Measurements from ENCODE around the gene ST3GAL6.

The ST3GAL6 gene, protein sequence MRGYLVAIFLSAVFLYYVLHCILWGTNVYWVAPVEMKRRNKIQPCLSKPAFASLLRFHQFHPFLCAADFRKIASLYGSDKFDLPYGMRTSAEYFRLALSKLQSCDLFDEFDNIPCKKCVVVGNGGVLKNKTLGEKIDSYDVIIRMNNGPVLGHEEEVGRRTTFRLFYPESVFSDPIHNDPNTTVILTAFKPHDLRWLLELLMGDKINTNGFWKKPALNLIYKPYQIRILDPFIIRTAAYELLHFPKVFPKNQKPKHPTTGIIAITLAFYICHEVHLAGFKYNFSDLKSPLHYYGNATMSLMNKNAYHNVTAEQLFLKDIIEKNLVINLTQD

DNA sequence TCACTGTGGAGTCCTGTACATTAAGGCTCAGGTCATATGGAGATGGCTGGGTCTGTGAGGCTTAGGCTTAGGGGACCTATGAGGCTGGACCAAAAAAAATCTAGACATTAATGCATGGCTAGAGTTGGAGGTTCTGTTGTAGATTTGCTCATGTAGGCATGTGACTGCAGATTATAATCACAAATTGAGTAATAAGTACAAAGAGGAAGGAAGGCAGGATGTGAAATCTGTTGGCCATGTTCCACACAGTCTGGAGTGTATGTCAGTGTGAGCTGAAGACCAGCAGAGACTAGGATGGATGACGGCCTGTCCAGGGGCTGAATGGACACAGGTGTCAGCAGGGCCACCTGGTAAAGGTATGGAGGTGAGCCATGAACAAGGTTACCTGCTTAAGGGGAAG, at the start of gene ST3GAL6:
TSS of gene ST3GAL6 (plus strand) at position 265 of the 400 bp plus-strand sequence. CDS start 5,101 bp downstream, outside the sequence.
- H3K4me3 Mint-ChIP-seq = no peak within 1 kb of the TSS
- no peaks in the 10 kb centered on the region for H3K36me3 Mint-ChIP-seq
- H3K4me1 Mint-ChIP-seq = peaks cover 6% of the 10 kb centered on the region
- no peak within 1 kb of the TSS for H3K27ac Mint-ChIP-seq
- H3K9me3 Mint-ChIP-seq = no peaks in the 10 kb centered on the region
- ATAC-seq = peak; percentile 27
- peaks cover 10% of the 10 kb centered on the region for H3K27me3 Mint-ChIP-seq

DNA sequence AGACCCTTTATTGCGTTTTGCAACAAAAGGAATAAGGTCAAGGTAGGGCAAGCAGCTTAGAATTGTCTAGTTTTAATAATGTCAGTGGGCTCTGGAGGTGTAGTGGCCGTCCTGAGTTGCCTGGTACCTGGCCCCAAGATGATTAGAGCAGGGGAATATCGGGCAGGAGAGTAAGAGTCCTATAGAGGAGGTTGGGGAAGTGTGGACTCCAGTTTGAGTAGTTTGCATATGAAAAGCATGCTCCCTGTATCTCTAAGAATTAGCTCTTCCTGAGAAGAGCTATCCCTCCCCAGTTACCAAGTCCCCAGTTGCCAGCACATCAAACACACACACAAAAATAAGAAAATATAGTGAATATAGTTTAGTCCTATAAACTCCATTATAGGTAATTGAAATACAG, 49.2 kb upstream of the ST3GAL6 start:
- Mint-ChIP-seq H3K27me3 (no peaks in the 10 kb centered on the region), H3K27ac (no peak overlapping the region), H3K9me3 (peaks cover 3% of the 10 kb centered on the region), H3K36me3 (no peaks in the 10 kb centered on the region), H3K4me1 (peaks cover 5% of the 10 kb centered on the region), H3K4me3 (no peak overlapping the region)
- ATAC-seq = no peak

DNA sequence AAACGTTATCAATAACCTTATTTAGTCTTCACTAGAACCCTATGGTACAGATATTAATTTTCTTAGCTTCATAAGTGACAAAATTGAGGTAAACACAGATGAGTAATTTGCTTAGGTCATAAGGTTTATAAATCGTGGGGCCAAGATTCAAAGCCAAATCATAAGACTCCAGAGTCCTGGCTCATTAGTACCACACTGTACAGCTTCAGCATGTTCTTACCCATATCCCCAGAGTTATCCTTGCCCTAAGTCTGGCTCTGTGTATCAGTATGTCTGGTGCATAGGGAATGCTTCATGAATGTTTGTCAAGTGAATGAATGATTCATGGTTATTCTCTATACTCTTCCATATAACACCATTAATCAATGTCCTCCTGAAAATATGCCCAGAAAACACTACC, 45.6 kb upstream of the ST3GAL6 start:
- no peaks in the 10 kb centered on the region for H3K4me1 Mint-ChIP-seq
- H3K27ac Mint-ChIP-seq = no peak overlapping the region
- no peak overlapping the region for H3K4me3 Mint-ChIP-seq
- H3K9me3 Mint-ChIP-seq = peaks cover 3% of the 10 kb centered on the region
- H3K27me3 Mint-ChIP-seq = no peaks in the 10 kb centered on the region
- no peak for ATAC-seq
- H3K36me3 Mint-ChIP-seq = no peaks in the 10 kb centered on the region

DNA sequence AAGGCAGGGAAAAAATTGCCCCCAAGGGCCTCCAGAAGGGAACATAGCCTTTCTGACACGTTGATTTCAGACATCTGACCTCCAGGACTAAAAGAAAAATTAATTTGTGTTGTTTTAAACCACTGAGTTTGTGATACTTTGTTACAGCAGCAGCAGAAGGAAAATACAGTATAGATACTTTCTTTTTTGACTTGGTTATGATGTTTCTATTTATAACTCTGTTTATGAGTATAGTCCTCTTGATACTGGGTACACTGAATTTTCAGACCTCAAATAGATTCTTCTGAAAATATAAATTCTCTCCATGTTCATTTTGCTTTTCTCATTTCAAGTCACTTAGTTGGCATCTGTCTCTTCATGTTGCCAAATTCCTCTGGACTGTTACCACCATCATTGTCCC, 44.4 kb upstream of the ST3GAL6 start:
- ATAC-seq = no peak

DNA sequence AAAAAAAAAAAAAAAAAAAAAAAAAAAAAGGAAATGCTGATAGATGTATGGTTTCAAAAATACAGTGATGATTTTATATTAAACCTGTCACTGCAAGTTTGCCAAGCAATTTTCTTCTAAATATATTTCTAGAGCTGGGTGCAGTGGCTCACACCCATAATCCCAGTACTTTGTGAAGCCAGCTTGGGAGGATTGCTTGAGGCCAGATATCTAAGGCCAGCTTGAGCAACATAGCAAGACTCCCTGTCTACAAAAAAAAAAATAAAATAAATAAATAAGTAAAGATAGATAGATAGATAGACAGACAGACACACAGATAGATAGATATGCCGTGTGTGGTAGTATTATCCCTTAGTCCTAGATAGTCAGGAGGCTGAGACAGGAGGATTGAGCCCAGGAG, 41.4 kb upstream of the ST3GAL6 start:
- no peak for ATAC-seq
- H3K4me1 Mint-ChIP-seq = no peaks in the 10 kb centered on the region
- H3K36me3 Mint-ChIP-seq = no peaks in the 10 kb centered on the region
- no peak overlapping the region for H3K27ac Mint-ChIP-seq
- no peak overlapping the region for H3K4me3 Mint-ChIP-seq
- peaks cover 12% of the 10 kb centered on the region for H3K27me3 Mint-ChIP-seq
- H3K9me3 Mint-ChIP-seq = peaks cover 3% of the 10 kb centered on the region

More for the DNA sequence above, 44.4 kb upstream of the ST3GAL6 start:
- Mint-ChIP-seq H3K9me3 (peaks cover 3% of the 10 kb centered on the region), H3K36me3 (no peaks in the 10 kb centered on the region), H3K27me3 (peaks cover 9% of the 10 kb centered on the region), H3K4me3 (no peak overlapping the region), H3K4me1 (no peaks in the 10 kb centered on the region), H3K27ac (no peak overlapping the region)

DNA sequence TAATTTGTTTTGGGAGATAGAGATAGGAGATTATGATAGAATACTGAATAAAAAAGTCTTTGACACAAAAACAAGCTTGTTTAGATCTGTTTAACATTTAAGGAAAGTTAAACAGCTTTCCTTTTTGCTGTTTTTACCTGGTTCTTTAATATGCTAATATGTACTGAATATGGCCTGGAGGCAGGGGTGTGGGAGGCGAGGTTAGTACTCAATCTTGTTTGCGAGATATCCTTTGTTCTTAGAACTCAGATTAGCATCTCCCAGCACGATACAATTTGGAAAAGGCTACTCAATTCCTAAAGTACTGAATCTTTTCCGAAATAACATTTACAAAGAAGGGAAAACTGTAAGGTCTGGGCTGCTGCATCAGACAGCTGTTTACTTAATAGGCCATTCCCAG, 40.8 kb upstream of the ST3GAL6 start:
- Mint-ChIP-seq H3K9me3 (peaks cover under 1% of the 10 kb centered on the region), H3K27ac (no peak overlapping the region)
- no peak for ATAC-seq

DNA sequence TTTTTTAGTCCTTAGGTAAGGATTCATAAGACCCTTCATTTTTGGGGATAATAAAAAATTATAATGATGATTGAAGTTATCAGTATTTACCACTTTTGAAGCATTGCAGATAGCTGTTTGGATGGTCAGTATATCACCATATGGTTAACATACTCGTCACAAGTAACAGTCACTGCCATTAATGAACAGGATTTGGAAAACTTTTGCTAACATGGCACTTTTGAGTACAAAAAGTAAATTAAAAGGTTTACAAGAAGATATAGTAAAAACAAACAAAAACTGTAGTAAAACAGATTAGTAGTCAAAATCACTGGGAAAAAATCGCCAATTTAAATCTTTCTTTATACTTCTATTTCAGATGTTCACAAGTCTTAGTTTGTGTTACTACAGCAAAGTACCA, 37.8 kb upstream of the ST3GAL6 start:
- Mint-ChIP-seq H3K27me3 (peaks cover 13% of the 10 kb centered on the region), H3K9me3 (no peaks in the 10 kb centered on the region), H3K27ac (no peak overlapping the region), H3K4me3 (no peak overlapping the region), H3K4me1 (no peaks in the 10 kb centered on the region), H3K36me3 (no peaks in the 10 kb centered on the region)
- no peak for ATAC-seq

More for the DNA sequence above, 40.8 kb upstream of the ST3GAL6 start:
- Mint-ChIP-seq H3K27me3 (peaks cover 12% of the 10 kb centered on the region), H3K36me3 (no peaks in the 10 kb centered on the region), H3K4me1 (no peaks in the 10 kb centered on the region), H3K4me3 (no peak overlapping the region)

DNA sequence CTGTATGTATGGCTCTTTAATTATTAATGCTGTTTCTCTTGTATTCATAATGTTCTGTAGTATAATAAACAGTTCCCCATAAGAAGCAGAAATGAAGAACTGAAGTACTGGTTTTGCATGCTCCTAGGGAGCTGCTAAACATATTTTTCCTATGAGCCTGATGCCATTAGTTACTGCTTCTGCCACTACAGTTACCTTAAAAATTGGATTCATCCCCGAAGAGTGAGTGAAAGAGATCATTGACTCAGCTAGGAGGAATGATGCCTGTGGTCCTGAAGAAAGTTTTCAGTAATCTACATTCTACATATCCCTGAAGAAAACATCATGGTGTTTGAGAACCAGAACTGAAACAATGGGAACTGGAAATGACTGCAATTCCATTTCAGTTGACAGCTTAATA, 37.1 kb upstream of the ST3GAL6 start:
- H3K4me1 Mint-ChIP-seq = no peaks in the 10 kb centered on the region
- H3K27me3 Mint-ChIP-seq = peaks cover 20% of the 10 kb centered on the region
- no peak overlapping the region for H3K27ac Mint-ChIP-seq
- no peak for ATAC-seq
- no peaks in the 10 kb centered on the region for H3K36me3 Mint-ChIP-seq
- no peaks in the 10 kb centered on the region for H3K9me3 Mint-ChIP-seq
- no peak overlapping the region for H3K4me3 Mint-ChIP-seq

DNA sequence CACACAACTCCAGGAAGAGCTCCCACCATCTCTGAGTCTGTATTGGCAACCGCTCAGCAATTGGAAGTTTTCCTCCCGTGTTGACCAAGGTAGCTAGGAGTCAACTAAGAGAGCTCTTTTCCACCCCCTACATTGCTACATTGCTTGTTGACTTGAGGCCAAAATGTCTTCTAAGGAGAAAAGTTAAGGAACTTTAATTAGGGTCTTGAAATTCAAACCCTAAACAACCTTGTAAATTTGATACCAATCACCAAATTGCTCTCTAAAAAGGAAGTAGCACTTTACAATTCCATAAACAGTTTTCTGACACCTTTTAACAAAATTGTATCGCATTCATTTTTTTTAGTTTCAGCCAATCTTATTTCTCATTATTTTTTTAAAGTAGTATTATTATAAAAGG, 35.5 kb upstream of the ST3GAL6 start:
- Mint-ChIP-seq H3K36me3 (no peaks in the 10 kb centered on the region), H3K4me3 (no peak overlapping the region), H3K4me1 (no peaks in the 10 kb centered on the region), H3K9me3 (no peaks in the 10 kb centered on the region), H3K27me3 (peaks cover 28% of the 10 kb centered on the region), H3K27ac (no peak overlapping the region)
- ATAC-seq = no peak

DNA sequence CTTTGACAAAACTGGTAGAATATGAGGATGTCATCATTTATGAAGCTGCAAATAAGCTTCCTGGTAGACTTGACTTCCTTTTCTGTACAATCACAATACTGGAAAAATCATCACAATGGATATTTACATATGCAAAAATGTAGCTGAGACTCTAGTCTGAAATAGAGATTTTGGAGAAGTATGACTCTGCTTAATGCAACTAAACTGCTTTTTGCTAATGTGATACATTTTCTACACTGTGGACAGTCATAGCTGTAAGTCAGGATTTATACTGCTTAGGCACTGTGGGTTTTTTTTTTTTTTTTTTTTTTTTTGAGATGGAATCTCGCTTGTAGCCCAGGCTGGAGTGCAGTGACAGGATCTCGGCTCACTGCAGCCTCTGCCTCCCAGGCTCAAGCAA, 34.5 kb upstream of the ST3GAL6 start:
- no peaks in the 10 kb centered on the region for H3K9me3 Mint-ChIP-seq
- H3K36me3 Mint-ChIP-seq = no peaks in the 10 kb centered on the region
- H3K4me1 Mint-ChIP-seq = peaks cover 8% of the 10 kb centered on the region
- no peak overlapping the region for H3K4me3 Mint-ChIP-seq
- H3K27ac Mint-ChIP-seq = no peak overlapping the region
- ATAC-seq = no peak
- H3K27me3 Mint-ChIP-seq = peaks cover 30% of the 10 kb centered on the region

DNA sequence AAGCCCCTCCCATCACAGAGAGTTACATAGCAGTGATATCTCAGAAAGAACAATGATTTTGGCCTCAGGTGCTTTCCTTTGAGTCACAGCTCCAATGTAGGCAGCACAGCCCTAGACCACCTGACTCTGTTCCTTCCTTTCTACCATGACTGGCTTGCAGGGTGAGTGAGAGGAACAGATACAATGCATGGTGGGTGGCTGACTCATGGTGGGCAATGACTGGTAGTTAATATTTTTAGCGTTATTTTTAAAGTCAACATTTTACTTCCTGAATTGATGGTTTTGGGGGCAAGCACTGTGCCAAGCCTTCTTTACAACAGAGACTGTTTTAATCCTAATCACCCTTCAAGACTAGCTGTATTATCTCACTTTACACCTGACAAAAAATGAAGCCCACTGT, 32.8 kb upstream of the ST3GAL6 start:
- Mint-ChIP-seq H3K4me3 (no peak overlapping the region), H3K27me3 (peaks cover 43% of the 10 kb centered on the region), H3K4me1 (peaks cover 11% of the 10 kb centered on the region), H3K36me3 (no peaks in the 10 kb centered on the region), H3K27ac (no peak overlapping the region), H3K9me3 (no peaks in the 10 kb centered on the region)
- peak; percentile 64 for ATAC-seq

DNA sequence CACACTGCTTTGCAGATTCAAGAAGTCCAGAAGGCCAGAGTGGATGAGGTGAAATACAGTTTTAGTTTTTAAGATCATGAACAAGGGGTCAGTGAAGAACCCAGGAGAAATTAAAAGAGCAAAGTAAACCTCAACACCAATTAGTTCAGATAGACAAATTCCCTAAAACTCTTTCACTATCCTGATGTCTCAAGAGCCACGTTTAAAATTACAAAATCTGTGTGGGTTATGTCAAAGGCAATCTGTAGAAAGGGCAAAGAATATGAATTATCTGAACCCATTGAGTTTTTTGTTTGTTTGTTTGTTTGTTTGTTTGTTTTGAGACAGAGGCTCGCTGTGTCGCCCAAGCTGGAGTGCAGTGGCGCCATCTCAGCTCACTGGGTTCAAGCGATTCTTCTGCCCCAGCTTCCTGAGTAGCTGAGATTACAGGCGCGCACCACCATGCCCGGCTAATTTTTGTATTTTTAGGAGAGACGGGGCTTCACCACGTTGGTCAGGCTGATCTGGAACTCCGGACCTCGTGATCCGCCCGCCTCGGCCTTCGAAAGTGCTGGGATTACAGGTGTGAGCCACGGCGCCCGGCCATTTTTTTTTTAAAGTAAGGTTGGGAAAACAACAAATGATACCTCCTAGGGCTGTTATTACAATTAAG, 32.1 kb upstream of the ST3GAL6 start:
- peaks cover 11% of the 10 kb centered on the region for H3K4me1 Mint-ChIP-seq
- no peak overlapping the region for H3K4me3 Mint-ChIP-seq
- H3K27me3 Mint-ChIP-seq = peaks cover 46% of the 10 kb centered on the region
- H3K9me3 Mint-ChIP-seq = no peaks in the 10 kb centered on the region
- H3K36me3 Mint-ChIP-seq = no peaks in the 10 kb centered on the region
- no peak overlapping the region for H3K27ac Mint-ChIP-seq
- no peak for ATAC-seq

DNA sequence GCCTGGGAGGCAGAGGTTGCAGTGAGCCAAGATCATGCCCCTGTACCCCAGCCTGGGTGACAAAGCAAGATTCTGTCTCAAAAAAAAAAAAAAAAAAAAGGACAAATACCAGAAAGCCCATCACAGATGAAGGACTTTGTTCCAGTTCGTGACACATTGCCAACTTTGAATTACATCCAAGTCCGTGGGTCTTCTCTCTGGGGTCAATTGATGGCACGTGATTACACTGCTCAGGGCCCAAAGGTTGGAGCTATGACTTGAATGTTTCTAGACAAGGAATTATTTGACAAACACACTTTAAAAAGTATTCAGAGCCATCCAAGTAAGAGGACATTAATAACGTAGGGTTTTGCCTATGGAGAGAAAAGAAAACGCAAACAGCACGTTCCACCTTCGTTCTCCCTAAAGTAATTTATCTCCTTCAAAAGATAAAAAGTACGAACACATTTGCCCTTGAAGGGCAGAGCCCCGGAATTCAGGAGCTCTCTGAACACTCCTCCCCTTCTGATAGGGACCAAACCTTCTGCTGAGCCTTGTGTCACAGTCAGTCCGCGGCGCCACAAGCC, 31.3 kb upstream of the ST3GAL6 start:
- Mint-ChIP-seq H3K36me3 (no peaks in the 10 kb centered on the region), H3K9me3 (no peaks in the 10 kb centered on the region), H3K4me1 (peaks cover 11% of the 10 kb centered on the region), H3K27ac (no peak overlapping the region), H3K27me3 (peaks cover 46% of the 10 kb centered on the region), H3K4me3 (peak overlapping the region; percentile 71)
- ATAC-seq = no peak

DNA sequence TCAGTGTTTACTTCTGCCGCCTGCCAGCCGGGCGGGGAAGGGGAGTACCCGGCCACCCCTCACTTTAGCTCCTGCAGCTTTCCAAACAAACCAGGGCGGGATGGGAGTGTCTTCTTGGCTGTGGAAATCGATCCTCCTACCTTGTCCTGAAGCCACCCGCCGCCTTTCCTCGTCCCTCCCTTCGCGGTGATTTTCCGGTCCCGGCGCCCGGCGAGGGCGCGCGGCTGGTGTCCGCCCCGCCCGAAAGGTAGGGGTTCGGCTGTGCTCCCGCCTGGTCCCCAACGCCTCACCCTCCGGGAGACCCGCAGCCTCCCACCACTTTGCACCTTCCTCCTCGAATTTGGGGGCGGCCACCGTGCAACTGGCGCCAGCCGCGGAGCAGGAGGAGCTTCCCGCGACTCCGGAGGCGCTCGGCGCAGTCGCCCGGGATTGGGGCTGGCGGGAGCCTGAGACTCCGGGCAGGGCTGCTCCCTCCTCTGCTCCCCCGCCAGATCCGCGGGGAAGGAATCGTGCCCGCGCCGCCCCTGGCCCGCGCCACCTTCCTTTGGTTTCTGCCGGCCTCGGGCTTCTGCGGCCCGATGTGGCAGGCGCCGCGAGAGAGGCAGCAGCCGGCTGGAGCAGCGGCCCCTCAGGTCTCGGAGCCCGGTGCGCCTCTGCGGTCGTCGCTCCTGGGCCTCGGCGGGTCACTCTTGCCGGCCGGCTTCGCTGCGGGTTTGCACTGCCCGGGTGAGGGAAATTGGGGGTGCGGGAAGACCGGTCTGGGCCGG, 30.7 kb upstream of the ST3GAL6 start:
- Mint-ChIP-seq H3K27me3 (peaks cover 53% of the 10 kb centered on the region), H3K4me3 (peak overlapping the region; percentile 71), H3K4me1 (peaks cover 11% of the 10 kb centered on the region), H3K36me3 (no peaks in the 10 kb centered on the region), H3K27ac (no peak overlapping the region), H3K9me3 (no peaks in the 10 kb centered on the region)
- ATAC-seq = no peak

DNA sequence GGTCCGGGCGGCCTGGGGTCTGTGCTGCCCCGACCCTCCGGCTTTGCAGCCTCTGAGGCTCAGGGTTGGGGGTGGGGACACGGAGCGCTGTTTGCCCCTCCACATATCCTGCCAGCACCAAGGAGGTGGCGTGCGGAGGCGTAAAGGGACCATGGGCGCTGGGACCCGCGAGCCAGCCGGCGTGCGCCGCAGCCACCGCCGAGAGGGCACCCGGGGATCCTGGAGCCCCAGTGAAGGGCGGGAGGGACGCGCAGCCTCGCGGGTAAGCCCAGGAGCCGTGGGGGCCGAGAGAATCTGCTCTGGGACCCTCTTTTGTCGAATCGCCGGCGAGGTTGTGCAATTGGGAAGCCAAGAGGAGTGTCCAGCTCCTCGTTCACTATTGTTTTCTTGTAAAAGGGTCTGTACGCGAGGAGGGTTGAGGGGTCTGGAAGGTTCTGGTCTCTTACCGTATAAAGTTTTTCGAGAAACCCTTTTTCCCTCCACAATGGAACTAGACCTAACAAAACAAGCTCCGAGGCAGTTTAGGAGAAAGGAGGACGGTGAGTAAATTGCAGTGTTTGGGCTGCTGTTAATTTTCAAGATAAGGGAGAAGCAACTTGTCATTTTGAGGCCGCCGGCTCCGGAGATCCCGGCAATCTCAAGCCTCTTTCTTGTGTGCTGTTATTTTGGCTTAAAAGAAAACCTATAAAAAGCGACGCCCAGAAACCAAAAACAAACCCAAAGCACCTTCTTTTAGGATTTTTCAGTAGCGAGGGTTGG, 29.9 kb upstream of the ST3GAL6 start:
- no peaks in the 10 kb centered on the region for H3K36me3 Mint-ChIP-seq
- H3K4me3 Mint-ChIP-seq = peak overlapping the region; percentile 71
- H3K9me3 Mint-ChIP-seq = no peaks in the 10 kb centered on the region
- no peak overlapping the region for H3K27ac Mint-ChIP-seq
- ATAC-seq = peak; percentile 34
- peaks cover 60% of the 10 kb centered on the region for H3K27me3 Mint-ChIP-seq
- H3K4me1 Mint-ChIP-seq = peaks cover 11% of the 10 kb centered on the region

Data from stimulated activated memory B cell treated with anti-CD40 and anti-IgM and Interleukin-4, amounts not matched to agents 10 μg/mL and 1 μg/mL and 100 μg/mL, for 72 hours (primary cell).